Epithelial cell of proximal tubule (primary cell): ENCODE results near the gene NXT1. TPM values are rescaled to one million over a fixed set of nuclear protein-coding genes. Genes with fewer than 3 reads are reported as not detected.

Experiments
- DNase-seq: peaks from one replicate; pipeline ENCODE4 v3.0.0-alpha.2; 2011; ENCODE audit warnings: low read depth
- H3K4me3 ChIP-seq: 2 replicates; pipeline ENCODE4 v1.5.1; 2011; ENCODE audit warnings: low read depth, mild to moderate bottlenecking, low read length
- CTCF ChIP-seq: conservative IDR thresholded peaks from 2 replicates; pipeline ENCODE4 v1.5.1; 2012; ENCODE audit warnings: low read depth, mild to moderate bottlenecking, low read length
- total RNA-seq: library from RNA; depleted of rRNA; stranded (reverse); fragments of >200 nt; gene quantifications from 2 replicates; pipeline ENCODE4 v1.2.3, GENCODE V29; 2015

The NXT1 gene
- total RNA-seq, 1 donor from 2014 or later: 47.0 TPM

GRCh38 chr20:23326774-23327173, 23.8 kb upstream of the NXT1 start:
- TF ChIP-seq CTCF: no peak
- H3K4me3 ChIP-seq: no peak overlapping the region
- no peak for DNase-seq

- H3K4me3 ChIP-seq: no peak overlapping the region
- TF ChIP-seq CTCF: no peak
- DNase-seq: no peak
Measured at GRCh38 chr20:23327617-23328333, 22.8 kb upstream of the NXT1 start.

GRCh38 chr20:23331450-23332350, 18.9 kb upstream of the NXT1 start:
- no peak overlapping the region for H3K4me3 ChIP-seq
- no peak for TF ChIP-seq CTCF
- DNase-seq: no peak

- no peak overlapping the region for H3K4me3 ChIP-seq
- TF ChIP-seq CTCF: no peak
- no peak for DNase-seq
Measured at GRCh38 chr20:23332467-23332866, 18.1 kb upstream of the NXT1 start.

- DNase-seq: no peak
- no peak for TF ChIP-seq CTCF
- H3K4me3 ChIP-seq: no peak overlapping the region
Measured at GRCh38 chr20:23334111-23334510, 16.5 kb upstream of the NXT1 start.

- no peak overlapping the region for H3K4me3 ChIP-seq
- DNase-seq: no peak
- TF ChIP-seq CTCF: no peak
Measured at GRCh38 chr20:23335521-23335920, 15.1 kb upstream of the NXT1 start.
